HL-60/S4 treated with retinoic acid at 250 ng/mL for 4 days and 3 days (cell line): Measurements from ENCODE around the gene MYL9.
"Not testable (repeated sequence)": the region's sequence is repeated elsewhere in the genome, so short reads cannot be mapped to it uniquely, and the experiment has no call there.

ENCODE experiments used
- in situ Hi-C: fragments of 300-500 bp; cut with MboI; formaldehyde crosslinking; loops from 2 replicates; pipeline ENCODE4 v1.7.0; 2022; ENCODE audit warnings: low sequenced_read_pairs

The MYL9 gene

GRCh38 chr20:36541227-36541767 lies at the start of gene MYL9:
Gene MYL9 (plus strand): TSS chr20:36541519. CDS start chr20:36544885, 3,366 bp downstream.
- in situ Hi-C loops: no loop called here

- in situ Hi-C loops: no loop called here
These were observed 49.3 kb upstream of the MYL9 start for GRCh38 chr20:36491901-36492617.

- in situ Hi-C loops: no loop called here
These were observed 48.1 kb upstream of the MYL9 start for GRCh38 chr20:36493051-36493800.

GRCh38 chr20:36493801-36494114 lies 47.6 kb upstream of the MYL9 start:
- in situ Hi-C loops: no loop called here

- in situ Hi-C loops: no loop called here
These were observed 44.3 kb upstream of the MYL9 start for GRCh38 chr20:36496707-36497669.

- in situ Hi-C loops: no loop called here
These were observed 43.5 kb upstream of the MYL9 start for GRCh38 chr20:36497856-36498255.

- in situ Hi-C loops: no loop called here
These were observed 42.7 kb upstream of the MYL9 start for GRCh38 chr20:36498386-36499179.

GRCh38 chr20:36499211-36499610 lies 42.1 kb upstream of the MYL9 start:
- in situ Hi-C loops: no loop called here

GRCh38 chr20:36499723-36500501 lies 41.4 kb upstream of the MYL9 start:
- in situ Hi-C loops: no loop called here

GRCh38 chr20:36501367-36502006 lies 39.8 kb upstream of the MYL9 start:
- in situ Hi-C loops: no loop called here

- in situ Hi-C loops: no loop called here
These were observed 37.0 kb upstream of the MYL9 start for GRCh38 chr20:36504295-36504694.

GRCh38 chr20:36506253-36506652 lies 35.1 kb upstream of the MYL9 start:
- in situ Hi-C loops: no loop called here

- in situ Hi-C loops: no loop called here
These were observed 33.6 kb upstream of the MYL9 start for GRCh38 chr20:36507746-36508145.

GRCh38 chr20:36519012-36519719 lies 22.2 kb upstream of the MYL9 start:
- in situ Hi-C loops: no loop called here

- in situ Hi-C loops: no loop called here
These were observed 21.4 kb upstream of the MYL9 start for GRCh38 chr20:36519944-36520343.

- in situ Hi-C loops: no loop called here
These were observed 19.8 kb upstream of the MYL9 start for GRCh38 chr20:36521526-36521925.

GRCh38 chr20:36522412-36522811 lies 18.9 kb upstream of the MYL9 start:
- in situ Hi-C loops: not testable (repeated sequence)

- in situ Hi-C loops: no loop called here
These were observed 18.0 kb upstream of the MYL9 start for GRCh38 chr20:36523341-36523740.
